SK-N-SH (cell line): Measurements from ENCODE around the gene COQ8B.

ENCODE experiments used
- CHD2 ChIP-seq: fragments of 150-350 bp; IDR thresholded peaks from 2 replicates; pipeline ENCODE4 v1.6.1; 2018; ENCODE audit warnings: low read length; ENCODE audit not compliant: partially characterized antibody
- CTCF ChIP-seq: fragments of 200-600 bp; sonication (generic); IDR thresholded peaks from 2 replicates; pipeline ENCODE4 v1.6.1; 2017; ENCODE audit warnings: antibody characterized with exemption, mild to moderate bottlenecking, moderate library complexity
- EZH2phosphoT487 ChIP-seq: fragments of 200-600 bp; sonication (generic); IDR thresholded peaks from 2 replicates; pipeline ENCODE4 v1.6.1; 2017; ENCODE audit warnings: low read depth, mixed run types, mild to moderate bottlenecking, antibody characterized with exemption, moderate library complexity, borderline replicate concordance
- MEF2A ChIP-seq: IDR thresholded peaks from 2 replicates; pipeline ENCODE4 v1.4.0; 2012; ENCODE audit warnings: low read depth, borderline replicate concordance
- USF1 ChIP-seq: IDR thresholded peaks from 2 replicates; pipeline ENCODE4 v1.4.0; 2012; ENCODE audit warnings: low read depth, borderline replicate concordance
- YY1 ChIP-seq: IDR thresholded peaks from 2 replicates; pipeline ENCODE4 v1.4.0; 2012; ENCODE audit warnings: low read depth, mild to moderate bottlenecking

GRCh38 chr19:40742886-40743285, 26.2 kb upstream of the COQ8B start:
- TF ChIP-seq CTCF (no peak), CHD2 (no peak), MEF2A (no peak), USF1 (no peak), EZH2phosphoT487 (no peak), YY1 (no peak)
